HUDEP-2 (cell line): ENCODE data around the gene GOT1.
A peak's percentile ranks its signal among the peaks of the same experiment; 100 is the strongest.

Source experiments
- DNase-seq, 76 experiments: peaks; one replicate each; lab custom pipeline; 2025; ENCODE audit not compliant: unreplicated experiment in 76 of 76; lab: John Stamatoyannopoulos, UW

The GOT1 gene

DNA sequence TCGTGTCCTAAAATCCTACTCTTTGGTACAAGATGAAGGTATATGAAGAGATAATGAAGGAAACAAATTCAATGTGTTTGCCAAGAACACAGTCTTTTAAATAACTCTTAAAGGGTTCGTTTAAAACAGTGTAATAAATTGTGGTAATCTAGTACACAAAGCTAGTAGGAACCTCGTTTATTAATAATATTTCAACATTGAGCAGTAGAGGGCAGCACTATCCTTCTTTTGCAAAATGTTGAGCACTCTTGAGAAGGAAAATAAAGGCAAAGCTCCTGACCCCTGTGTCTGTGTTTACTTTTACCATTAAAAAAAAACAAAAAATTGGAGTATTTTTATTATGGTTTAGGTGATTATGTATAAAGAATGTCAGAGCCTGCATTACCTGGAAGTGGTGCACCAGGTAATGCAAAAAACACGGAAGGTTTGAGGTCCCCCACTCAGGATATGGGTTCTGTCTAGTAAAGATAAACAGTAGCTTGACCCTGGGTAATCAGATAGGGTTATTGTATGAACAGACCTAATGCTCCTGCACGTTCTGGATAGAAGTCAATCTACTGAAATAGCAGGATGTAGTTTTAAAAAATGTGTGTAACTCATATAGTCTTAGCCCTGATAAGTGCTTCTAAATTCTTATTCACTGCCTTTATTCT lies 5.7 kb upstream of the GOT1 start:
- peak in 36 of 76 experiments; percentile 4 to 70 (median 46) for DNase-seq

DNA sequence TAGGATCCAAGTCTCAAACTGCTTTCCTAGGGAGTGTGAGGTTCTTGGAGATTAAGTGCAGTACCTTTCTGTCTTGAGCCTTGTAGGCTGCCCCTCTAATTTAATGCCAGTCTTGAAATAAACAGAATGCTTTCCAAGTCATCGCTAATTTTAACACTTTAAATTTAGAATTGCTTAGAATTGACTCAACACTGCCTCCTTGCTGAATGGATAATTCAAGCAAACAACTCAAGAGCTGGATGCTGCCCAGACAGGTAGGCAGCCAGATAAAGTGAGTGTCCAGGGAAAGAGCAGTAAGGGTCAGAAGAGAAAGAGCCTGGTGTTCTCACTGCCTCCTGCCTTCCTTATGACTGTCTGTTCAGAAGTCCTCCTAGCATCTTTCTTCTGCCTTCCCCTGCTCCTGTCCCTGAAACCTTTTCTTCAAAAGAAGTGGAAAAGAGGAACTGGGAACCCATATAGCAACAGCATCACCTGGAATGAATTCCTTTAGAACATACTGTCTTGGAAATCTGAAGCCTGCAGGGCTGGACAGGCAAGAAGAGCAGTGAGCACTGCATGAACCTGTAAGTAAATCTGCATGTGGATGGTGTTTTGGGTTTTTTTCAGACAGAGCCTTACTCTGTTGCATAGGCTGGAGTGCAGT lies 3.1 kb upstream of the GOT1 start:
- peak in 2 of 76 experiments; percentile 2 to 6 for DNase-seq

DNA sequence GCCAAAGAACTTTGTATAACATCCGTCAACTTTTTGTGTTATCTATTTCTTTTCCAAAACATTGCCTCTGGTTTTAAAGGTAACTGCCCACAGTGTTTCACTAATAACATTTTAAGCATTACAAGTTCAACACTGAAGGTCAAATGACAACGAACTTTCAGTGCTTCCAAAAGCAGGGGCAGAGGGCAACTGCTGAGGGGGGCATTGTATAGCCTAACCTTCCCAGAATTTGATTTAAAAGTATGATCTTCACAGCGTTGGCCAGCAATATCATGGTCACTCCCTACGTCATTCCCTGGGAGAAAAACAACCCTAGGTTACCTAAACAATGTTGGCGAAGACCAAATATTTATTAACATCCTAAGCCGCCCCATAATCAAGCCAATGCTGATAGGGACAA lies 2.5 kb upstream of the GOT1 start:
- DNase-seq, result no peak

DNA sequence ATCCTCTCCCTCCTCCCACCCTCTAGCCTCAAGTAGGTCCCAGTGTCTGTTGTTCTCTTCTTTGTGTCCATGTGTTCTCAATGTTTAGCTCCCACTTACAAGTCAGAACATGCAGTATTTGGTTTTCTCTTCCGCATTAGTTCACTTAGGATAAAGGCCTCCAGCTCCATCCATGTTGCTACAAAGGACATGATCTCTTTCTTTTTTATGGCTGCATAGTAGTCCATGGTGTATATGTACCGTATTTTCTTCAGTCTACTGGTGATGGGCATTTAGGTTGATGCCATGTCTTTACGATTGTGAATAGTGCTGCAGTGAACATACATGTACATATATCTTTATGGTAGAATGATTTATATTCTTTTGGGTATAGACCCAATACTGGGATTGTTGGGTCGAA lies 1.6 kb upstream of the GOT1 start:
- no peak for DNase-seq

DNA sequence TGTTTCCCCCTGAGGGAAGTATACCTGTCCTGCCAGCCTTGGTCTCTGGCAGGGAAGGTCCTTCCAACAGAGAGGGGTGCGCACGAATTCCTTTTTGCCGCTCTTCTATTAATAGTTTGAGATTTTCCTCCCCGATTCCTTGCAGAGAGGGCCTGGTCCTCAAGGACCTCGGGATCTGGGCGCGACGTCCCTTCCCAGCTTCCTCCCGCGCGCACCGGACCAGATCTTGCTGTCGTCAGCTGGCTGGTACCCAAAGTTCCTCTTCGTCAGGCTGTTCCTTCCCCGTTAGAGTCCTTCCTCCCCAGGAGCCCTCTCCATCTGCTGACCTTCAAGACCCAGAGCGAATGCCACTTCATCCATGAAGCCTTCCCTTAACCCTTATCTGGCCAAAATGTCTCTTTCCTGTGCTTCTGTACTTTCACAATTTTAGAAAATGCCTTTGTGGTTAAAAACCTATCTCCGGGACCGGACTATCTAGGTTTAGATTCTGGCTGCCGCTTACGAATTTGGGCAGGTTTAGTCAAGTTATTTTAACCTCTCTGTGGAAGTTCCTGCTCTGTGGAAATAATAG lies 851 bp upstream of the GOT1 start:
- peak in 54 of 76 experiments; percentile 3 to 63 (median 41) for DNase-seq

DNA sequence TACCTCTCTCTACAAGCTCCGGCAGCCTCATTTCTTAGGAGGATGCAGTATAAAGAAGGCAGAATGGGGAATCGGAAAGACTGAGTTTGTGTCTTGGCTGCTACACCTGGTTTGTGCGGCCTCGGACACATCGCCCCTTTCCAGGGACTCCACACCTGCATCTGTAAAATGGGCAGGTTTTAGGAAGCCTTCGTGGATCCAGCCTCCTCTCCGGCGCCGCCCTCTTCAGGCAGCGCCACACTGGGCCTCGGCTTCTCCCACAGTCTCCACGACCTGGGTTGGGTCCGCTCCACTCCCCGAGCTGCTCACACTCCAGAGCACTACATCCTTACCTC lies 341 bp downstream of the GOT1 start:
- DNase-seq, result peak in 1 of 76 experiments; percentile 27

DNA sequence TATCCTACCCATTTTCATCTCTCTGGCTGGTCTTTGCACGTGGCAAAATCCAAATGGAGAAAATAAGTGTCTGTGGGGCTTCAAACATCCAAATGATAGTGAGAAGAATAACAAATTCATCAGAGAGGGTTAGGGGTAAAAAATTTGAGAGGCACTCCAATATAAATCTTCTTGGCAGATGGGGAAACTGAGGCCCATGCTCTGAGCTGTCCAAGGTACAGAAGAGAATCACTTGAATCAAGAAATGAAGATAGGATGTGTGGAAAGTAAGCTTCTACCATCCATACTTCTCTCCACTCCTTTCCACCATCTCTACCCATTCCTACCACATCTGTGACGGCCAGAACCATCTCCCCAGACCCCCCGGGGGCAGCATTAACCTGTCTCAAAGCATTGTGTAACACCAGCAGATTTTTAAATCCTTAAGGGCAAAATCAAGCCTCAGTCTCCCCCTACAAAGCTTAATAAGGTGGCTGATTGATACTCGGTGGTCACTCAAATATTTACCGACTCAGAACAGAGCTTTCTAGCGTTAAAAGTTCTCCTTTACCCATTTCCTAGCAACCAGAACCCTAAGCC lies 818 bp downstream of the GOT1 start:
- DNase-seq, result no peak

DNA sequence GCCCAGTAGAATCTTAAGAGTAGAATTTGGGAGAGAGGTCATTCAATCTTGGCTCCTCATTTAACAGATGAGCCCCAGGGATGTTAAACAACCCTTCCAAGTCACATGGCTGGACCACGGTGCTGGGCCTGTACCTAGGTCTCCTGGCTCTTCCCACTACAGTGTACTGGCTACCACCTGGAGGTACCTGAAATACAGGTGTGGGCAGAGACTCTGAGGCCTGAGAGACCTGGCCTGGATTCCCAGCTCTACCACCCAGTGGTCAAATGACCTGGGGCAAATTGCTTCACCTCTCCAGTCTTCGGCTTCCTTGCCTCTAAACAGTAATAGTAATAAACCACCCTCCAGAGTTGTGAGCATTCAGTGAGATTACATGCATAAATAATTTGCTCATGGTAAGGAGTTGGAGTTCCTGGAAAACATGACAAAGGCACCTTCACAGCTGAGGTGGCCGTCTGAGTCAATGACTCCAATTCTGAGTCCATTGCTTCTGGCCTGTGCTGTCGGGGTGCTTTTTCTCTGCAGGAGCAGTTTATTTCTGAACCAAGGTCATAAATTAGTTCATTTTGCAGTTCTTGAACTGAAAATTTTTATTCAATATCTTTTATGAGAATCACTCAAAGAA lies 2.7 kb downstream of the GOT1 start:
- DNase-seq, result no peak

DNA sequence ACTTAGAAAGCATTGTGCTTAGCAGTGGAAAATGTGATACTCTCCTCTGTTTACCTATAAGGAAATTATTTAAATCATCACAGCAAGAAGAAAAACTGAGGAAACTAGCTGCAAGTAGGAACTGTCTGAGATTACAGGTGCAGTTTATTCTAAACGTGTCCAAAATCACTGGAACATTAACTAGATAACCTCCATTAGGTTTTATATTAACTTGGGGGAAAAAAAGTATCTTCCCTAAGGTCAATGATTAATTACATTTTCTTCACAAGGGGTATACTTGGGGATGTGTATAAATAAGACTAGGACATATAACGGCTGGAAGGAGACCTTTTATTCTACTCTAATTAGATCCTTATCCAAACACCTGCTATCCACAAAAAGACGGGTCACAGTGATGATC lies 3.7 kb downstream of the GOT1 start:
- no peak for DNase-seq

GRCh38 chr10:99425204-99425603 lies 5.2 kb downstream of the GOT1 start:
- DNase-seq, result no peak

DNA sequence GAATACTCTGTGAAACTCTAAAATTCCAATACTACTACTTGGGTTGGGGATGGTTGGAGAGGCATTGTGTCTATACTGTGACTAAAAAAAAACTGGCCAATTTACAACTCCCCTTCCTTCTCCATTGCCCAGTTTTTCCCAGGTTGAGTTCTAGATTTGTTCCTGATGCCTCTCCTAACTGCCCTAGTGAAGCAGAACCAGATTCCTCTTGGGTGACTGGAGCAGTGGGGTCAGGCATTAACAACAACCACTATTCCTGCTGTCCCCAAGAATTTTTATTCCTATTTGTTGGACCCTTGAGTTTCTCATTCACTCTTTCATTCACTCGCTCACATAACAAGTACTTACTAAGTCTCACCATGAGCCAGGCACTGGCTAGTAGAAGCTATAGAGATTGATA lies 5.8 kb downstream of the GOT1 start:
- DNase-seq, result no peak

- DNase-seq, result no peak
These were observed 7.8 kb downstream of the GOT1 start for GRCh38 chr10:99422529-99423096.

- no peak for DNase-seq
These were observed 9.1 kb downstream of the GOT1 start for GRCh38 chr10:99421233-99421739.

GRCh38 chr10:99419688-99420087 lies 10.7 kb downstream of the GOT1 start:
- no peak for DNase-seq

DNA sequence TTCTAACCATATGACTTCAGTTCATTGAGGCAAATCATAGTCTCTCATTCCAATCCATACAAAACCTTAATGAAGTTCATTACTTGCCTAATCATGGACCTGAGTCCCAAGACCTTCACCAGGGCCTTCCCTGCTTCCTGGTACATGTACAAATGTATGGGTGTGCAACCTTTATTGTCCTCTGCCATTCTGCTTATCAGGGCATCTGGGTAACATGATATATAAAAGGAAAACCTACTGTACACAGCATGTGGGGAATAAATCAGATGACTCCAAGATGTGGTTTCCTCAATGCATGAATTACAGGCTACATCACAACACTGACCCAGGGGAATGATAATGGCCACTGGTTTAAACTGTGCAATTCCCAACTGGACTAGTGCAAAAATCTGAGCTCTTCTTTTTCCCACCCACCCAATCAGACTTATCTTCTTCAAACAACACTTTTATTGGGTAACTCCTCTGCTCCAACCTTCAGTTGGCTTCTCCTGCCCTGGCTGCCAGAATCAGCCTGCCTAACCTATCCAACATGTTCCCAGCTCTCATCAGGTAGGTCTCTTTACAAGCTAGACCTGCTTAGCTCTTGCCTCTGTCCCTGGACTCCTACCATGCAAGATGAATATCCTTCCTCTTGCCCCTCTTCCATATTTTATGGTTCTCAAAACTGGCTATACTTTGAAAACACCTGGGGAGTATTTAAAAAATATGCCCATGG lies 11.4 kb downstream of the GOT1 start:
- no peak for DNase-seq

GRCh38 chr10:99412099-99412498 lies 18.3 kb downstream of the GOT1 start:
- no peak for DNase-seq

DNA sequence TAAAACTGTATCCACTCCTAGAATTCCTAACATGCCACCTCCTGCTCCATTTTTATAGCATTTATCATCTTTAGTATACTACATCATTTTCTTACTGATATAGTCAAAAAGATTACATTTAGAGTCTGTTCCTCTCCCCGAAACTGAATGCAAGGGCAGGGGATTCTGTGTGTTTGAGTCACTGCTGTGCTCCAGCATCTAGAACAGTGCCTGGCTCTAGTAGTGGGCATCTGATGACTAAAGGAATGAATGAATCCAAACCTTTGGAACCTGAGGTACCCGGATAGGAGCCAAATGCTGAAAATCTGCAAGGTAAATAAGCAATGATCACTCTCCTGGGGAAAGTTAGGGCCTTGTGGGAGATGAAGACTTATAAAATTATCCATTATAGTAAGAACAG lies 18.9 kb downstream of the GOT1 start:
- DNase-seq, result no peak

DNA sequence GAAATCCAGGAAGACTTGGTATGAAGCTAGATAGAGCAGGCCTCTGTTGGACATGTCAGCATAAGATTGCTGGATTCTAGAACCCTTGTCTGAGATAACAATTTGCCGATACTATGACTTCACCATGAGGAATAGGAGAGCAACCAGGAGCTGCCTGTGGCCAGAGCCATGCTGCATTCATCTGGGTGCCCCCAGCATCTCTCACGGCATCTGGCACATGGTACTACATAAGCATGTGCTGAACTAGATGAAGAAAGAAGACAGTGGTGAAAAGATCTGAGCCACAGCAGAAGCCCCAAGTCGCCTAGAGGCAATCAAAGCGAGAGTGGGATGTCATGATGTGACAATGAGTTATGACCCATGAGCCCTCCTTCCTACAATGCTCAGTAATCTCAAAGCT lies 19.5 kb downstream of the GOT1 start:
- DNase-seq, result no peak

DNA sequence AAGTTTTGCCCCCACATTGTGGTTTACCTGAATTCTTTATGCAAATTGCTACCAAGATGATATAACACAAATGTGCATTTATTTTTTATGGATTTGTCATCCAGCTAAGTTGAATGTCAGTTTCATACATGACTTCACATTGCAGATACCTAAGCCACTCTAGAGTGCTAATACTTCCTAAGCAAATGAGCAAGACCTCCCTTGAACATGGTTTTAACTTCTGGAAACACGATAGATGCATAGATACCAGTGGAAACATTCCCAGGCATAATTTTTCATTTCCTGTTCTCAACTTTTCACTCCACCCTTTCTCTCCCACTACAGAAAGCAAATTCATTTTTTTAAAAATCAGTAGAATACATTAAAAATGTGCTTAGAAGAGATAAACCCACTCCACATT lies 20.3 kb downstream of the GOT1 start:
- DNase-seq, result no peak

- no peak for DNase-seq
These were observed 24.3 kb downstream of the GOT1 start for GRCh38 chr10:99406149-99406548.
